HG03280 (cell line): ENCODE results near the gene EBNA1BP2.
"Not testable (repeated sequence)": the region's sequence is repeated elsewhere in the genome, so short reads cannot be mapped to it uniquely, and the experiment has no call there.

Source experiments
- ATAC-seq: cut with Tn5 transposase; IDR thresholded peaks from one replicate; pipeline ENCODE4 v1.9.1; 2021; ENCODE audit warnings: mild to moderate bottlenecking, moderate library complexity; ENCODE audit not compliant: unreplicated experiment

The EBNA1BP2 gene

DNA sequence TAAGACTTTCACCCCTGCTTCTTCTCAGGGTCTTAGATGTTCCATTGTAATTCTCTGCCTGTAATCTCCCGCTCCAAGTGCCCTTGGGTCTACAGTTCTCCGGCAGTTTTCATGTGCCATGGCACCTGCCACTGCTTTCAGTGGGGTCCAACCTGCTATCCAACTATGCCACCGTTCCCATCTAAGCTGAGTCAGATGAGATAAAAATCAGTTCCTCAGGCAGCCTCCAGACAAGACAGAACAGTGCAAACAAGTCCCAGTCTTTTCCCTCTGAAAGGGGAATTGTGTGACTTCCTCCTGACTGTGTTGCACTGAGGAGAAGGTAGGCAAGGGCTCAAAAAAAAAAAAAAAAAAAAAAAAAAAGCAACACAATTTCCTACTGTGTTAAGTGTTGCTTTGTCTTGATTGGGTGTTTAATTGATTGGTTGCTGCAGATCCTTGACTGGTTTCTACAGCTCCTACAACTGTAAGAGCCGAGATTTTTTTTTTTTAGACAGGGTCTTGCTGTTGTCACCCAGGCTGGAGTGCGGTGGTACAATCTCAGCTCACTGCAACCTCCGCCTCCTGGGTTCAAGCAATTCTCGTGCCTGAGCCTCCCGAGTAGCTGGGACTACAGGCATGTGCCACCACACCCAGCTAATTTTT is 50.7 kb downstream of the EBNA1BP2 start:
- no peak for ATAC-seq

DNA sequence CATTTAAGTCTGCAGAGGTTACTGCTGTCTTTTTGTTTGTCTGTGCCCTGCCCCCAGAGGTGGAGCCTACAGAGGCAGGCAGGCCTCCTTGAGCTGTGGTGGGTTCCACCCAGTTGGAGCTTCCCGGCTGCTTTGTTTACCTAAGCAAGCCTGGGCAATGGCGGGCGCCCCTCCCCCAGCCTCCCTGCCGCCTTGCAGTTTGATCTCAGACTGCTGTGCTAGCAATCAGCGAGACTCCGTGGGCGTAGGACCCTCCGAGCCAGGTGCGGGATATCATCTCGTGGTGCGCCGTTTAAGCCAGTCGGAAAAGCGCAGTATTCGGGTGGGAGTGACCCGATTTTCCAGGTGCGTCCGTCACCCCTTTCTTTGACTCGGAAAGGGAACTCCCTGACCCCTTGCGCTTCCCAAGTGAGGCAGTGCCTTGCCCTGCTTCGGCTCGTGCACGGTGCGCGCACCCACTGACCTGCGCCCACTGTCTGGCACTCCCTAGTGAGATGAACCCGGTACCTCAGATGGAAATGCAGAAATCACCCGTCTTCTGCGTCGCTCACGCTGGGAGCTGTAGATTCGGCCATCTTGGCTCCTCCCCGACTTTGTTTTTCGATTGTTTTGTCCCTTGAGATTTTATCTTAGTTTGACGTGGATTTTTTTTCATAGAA is 52.0 kb downstream of the EBNA1BP2 start:
- ATAC-seq, result not testable (repeated sequence)
